ENCODE measurements around the gene CYP3A4.
"Not testable (repeated sequence)": the region's sequence is repeated elsewhere in the genome, so short reads cannot be mapped to it uniquely, and the experiment has no call there.

Gene CYP3A4

DNA sequence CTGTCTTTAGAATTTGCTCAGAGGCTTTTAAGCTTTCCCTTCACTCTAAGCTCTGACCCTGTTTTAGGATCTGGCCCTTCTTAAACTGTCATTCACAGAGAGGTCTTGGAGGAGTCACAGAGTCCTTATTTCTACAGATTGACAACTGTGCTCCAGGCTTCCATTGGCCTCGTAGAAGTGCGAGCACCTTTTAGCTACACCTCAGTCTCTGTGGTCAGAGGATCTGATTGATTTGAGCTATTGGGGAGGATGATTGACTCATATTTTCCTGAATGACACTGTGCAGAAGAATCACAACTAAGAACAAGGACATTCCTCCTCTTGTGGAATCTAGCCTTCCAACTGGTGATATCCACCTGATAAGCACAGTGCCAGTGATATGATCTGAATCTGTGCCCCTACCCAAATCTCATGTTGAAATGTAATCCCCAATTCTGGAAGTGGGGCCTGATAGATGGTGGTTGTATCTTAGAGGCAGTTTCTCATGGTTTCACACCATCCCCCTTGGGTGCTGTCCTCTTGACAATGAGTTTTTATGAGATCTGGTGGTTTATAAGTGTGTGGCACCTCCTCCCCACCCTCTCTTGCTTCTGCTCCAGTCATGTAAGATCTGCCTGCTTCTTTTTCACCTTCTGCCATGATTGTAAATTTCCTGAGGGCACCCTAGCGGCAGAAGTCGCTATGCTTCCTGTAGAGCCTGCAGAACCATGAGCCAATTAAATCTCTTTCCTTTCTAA, 52.2 kb downstream of the CYP3A4 start:
- H3K36me3 Mint-ChIP-seq (ENCODE audit: low read depth) = no peaks in the 10 kb centered on the region
- H3K9me3 Mint-ChIP-seq = no peaks in the 10 kb centered on the region
- peaks cover 16% of the 10 kb centered on the region for H3K4me1 Mint-ChIP-seq (ENCODE audit: low read depth)
- no peaks in the 10 kb centered on the region for H3K27me3 Mint-ChIP-seq
- no peak overlapping the region for H3K27ac Mint-ChIP-seq
- H3K4me3 Mint-ChIP-seq = no peak overlapping the region

GRCh38 chr7:99730992-99731391, 53.0 kb downstream of the CYP3A4 start:
- peaks cover 16% of the 10 kb centered on the region for H3K4me1 Mint-ChIP-seq (ENCODE audit: low read depth)
- H3K27me3 Mint-ChIP-seq = no peaks in the 10 kb centered on the region
- H3K4me3 Mint-ChIP-seq = no peak overlapping the region
- no peaks in the 10 kb centered on the region for H3K9me3 Mint-ChIP-seq
- no peak overlapping the region for H3K27ac Mint-ChIP-seq
- H3K36me3 Mint-ChIP-seq (ENCODE audit: low read depth) = no peaks in the 10 kb centered on the region

DNA sequence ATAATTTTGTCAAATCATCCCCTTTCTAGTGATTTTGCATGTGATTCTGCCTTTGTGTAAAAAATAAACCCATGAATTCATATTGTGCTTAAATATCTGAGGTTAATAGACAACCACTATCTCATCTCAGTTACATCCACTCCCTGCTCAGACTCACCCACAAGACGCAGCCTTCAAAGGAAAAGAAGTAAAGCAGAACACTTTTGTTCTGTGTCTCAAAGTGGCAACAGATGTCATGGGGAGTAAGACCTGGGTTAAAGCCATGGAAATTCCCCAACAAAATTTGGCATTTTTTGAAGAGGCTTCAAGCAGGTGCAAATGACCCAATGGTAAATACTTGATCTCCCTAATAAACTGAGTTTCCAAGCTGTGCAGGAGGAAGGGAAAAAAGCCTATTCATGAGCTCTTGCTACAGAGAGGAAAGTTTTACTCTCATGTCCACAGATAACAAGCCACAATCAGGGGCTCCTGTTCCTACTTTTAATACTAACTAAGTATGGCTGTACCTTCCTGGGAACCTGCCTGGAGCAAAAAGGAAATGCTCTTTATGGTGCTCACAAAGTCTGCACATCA, 53.7 kb downstream of the CYP3A4 start:
- H3K36me3 Mint-ChIP-seq (ENCODE audit: low read depth) = no peaks in the 10 kb centered on the region
- no peaks in the 10 kb centered on the region for H3K9me3 Mint-ChIP-seq
- no peak overlapping the region for H3K4me3 Mint-ChIP-seq
- H3K27me3 Mint-ChIP-seq = no peaks in the 10 kb centered on the region
- no peak overlapping the region for H3K27ac Mint-ChIP-seq
- H3K4me1 Mint-ChIP-seq (ENCODE audit: low read depth) = peaks cover 16% of the 10 kb centered on the region

- Mint-ChIP-seq H3K27ac (no peak overlapping the region), H3K27me3 (no peaks in the 10 kb centered on the region), H3K36me3 (ENCODE audit: low read depth) (no peaks in the 10 kb centered on the region), H3K9me3 (no peaks in the 10 kb centered on the region), H3K4me3 (no peak overlapping the region), H3K4me1 (ENCODE audit: low read depth) (peaks cover 16% of the 10 kb centered on the region)
Measured at GRCh38 chr7:99729486-99730237, 54.3 kb downstream of the CYP3A4 start.

DNA sequence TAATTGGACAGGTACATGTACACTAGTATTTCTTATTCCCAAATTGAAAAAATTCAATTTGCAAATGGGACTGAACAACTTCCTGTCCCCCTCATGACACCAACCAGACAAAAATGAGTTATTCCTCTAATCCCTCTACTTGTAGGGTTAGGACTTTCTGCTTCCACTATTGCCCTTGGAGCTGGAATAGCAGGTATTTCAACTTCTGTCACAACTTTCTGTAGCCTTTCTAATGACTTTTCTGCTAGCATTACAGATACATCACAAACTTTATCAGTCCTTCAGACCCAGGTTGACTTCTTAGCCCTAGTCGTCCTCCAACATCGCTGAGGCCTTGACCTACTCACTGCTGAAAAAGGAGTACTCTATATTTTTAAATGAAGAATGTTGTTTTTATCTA, 55.4 kb downstream of the CYP3A4 start:
- Mint-ChIP-seq H3K27me3 (no peaks in the 10 kb centered on the region), H3K4me3 (no peak overlapping the region), H3K4me1 (ENCODE audit: low read depth) (peaks cover 16% of the 10 kb centered on the region), H3K27ac (no peak overlapping the region), H3K36me3 (ENCODE audit: low read depth) (no peaks in the 10 kb centered on the region), H3K9me3 (no peaks in the 10 kb centered on the region)

- H3K4me3 Mint-ChIP-seq; H3K27me3 Mint-ChIP-seq; H3K27ac Mint-ChIP-seq; H3K36me3 Mint-ChIP-seq (ENCODE audit: low read depth); H3K9me3 Mint-ChIP-seq: not testable (repeated sequence)
- H3K4me1 Mint-ChIP-seq (ENCODE audit: low read depth) = peaks cover 18% of the 10 kb centered on the region
Measured at GRCh38 chr7:99723201-99723600, 60.8 kb downstream of the CYP3A4 start.

GRCh38 chr7:99720800-99721595, 63.0 kb downstream of the CYP3A4 start:
- H3K27me3 Mint-ChIP-seq = no peaks in the 10 kb centered on the region
- no peak overlapping the region for H3K4me3 Mint-ChIP-seq
- H3K4me1 Mint-ChIP-seq (ENCODE audit: low read depth) = peaks cover 18% of the 10 kb centered on the region
- H3K27ac Mint-ChIP-seq = no peak overlapping the region
- H3K36me3 Mint-ChIP-seq (ENCODE audit: low read depth) = no peaks in the 10 kb centered on the region
- H3K9me3 Mint-ChIP-seq = peaks cover 4% of the 10 kb centered on the region

GRCh38 chr7:99719996-99720769, 63.8 kb downstream of the CYP3A4 start:
- no peak overlapping the region for H3K27ac Mint-ChIP-seq
- peaks cover 4% of the 10 kb centered on the region for H3K9me3 Mint-ChIP-seq
- no peaks in the 10 kb centered on the region for H3K27me3 Mint-ChIP-seq
- peaks cover 6% of the 10 kb centered on the region for H3K36me3 Mint-ChIP-seq (ENCODE audit: low read depth)
- H3K4me3 Mint-ChIP-seq = no peak overlapping the region
- peaks cover 18% of the 10 kb centered on the region for H3K4me1 Mint-ChIP-seq (ENCODE audit: low read depth)

GRCh38 chr7:99713995-99714570, 69.9 kb downstream of the CYP3A4 start:
- no peaks in the 10 kb centered on the region for H3K27me3 Mint-ChIP-seq
- peaks cover 28% of the 10 kb centered on the region for H3K36me3 Mint-ChIP-seq (ENCODE audit: low read depth)
- H3K4me3 Mint-ChIP-seq = no peak overlapping the region
- no peak overlapping the region for H3K27ac Mint-ChIP-seq
- H3K9me3 Mint-ChIP-seq = peaks cover 4% of the 10 kb centered on the region
- no peaks in the 10 kb centered on the region for H3K4me1 Mint-ChIP-seq (ENCODE audit: low read depth)

GRCh38 chr7:99709838-99710578, 74.0 kb downstream of the CYP3A4 start:
- Mint-ChIP-seq H3K27ac (no peak overlapping the region), H3K4me1 (ENCODE audit: low read depth) (no peaks in the 10 kb centered on the region), H3K27me3 (no peaks in the 10 kb centered on the region), H3K36me3 (ENCODE audit: low read depth) (peaks cover 28% of the 10 kb centered on the region), H3K9me3 (no peaks in the 10 kb centered on the region), H3K4me3 (no peak overlapping the region)

GRCh38 chr7:99709260-99709659, 74.7 kb downstream of the CYP3A4 start:
- Mint-ChIP-seq H3K36me3 (ENCODE audit: low read depth) (peaks cover 20% of the 10 kb centered on the region), H3K4me1 (ENCODE audit: low read depth) (no peaks in the 10 kb centered on the region), H3K27me3 (no peaks in the 10 kb centered on the region), H3K9me3 (no peaks in the 10 kb centered on the region), H3K4me3 (no peak overlapping the region), H3K27ac (no peak overlapping the region)

DNA sequence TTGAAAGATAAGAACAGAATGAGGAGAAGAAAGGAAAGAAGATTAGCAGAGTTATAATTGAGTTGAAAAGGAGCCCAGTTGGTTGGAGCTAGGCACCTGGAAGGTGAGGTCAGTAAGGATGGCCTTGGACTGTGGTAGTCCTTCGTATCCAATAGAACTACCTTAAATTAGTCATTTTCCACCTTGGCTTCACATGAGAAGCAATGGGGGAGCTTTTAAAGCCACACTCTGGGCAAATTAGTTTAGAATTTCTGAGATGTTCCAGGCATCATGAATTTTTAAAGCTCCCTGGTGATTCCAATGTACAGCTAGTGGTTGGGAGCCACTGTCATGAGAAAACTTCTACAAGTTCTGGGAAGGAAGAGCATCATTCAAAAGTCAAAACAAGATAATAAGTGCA, 76.9 kb downstream of the CYP3A4 start:
- peaks cover 14% of the 10 kb centered on the region for H3K36me3 Mint-ChIP-seq (ENCODE audit: low read depth)
- H3K9me3 Mint-ChIP-seq = no peaks in the 10 kb centered on the region
- H3K4me1 Mint-ChIP-seq (ENCODE audit: low read depth) = no peaks in the 10 kb centered on the region
- no peak overlapping the region for H3K4me3 Mint-ChIP-seq
- H3K27me3 Mint-ChIP-seq = no peaks in the 10 kb centered on the region
- no peak overlapping the region for H3K27ac Mint-ChIP-seq

Measured in stimulated activated naive CD8-positive, alpha-beta T cell treated with anti-CD3 and anti-CD28 coated beads, Interleukin-15, Interleukin-2, amounts not matched to agents 100 ng/mL and 50 ng/mL, for 24 hours (primary cell).